Endothelial cell (in vitro differentiated cells): Measurements from ENCODE around the gene GRIA3. TPM values are rescaled to one million over a fixed set of nuclear protein-coding genes. Genes with fewer than 3 reads are reported as not detected.

Experiments
- DNase-seq: peaks from one replicate; pipeline ENCODE4 v3.0.0; 2021; ENCODE audit warnings: low spot score
- H3K27ac Mint-ChIP-seq: one replicate; pipeline ENCODE4 v1.8.0; 2021; ENCODE audit warnings: mixed read lengths, inconsistent platforms; ENCODE audit not compliant: unreplicated experiment
- H3K27me3 Mint-ChIP-seq: one replicate; pipeline ENCODE4 v1.8.0; 2021; ENCODE audit warnings: mild to moderate bottlenecking, moderate library complexity, mixed read lengths, inconsistent platforms; ENCODE audit not compliant: unreplicated experiment
- H3K36me3 Mint-ChIP-seq: one replicate; pipeline ENCODE4 v1.8.0; 2021; ENCODE audit warnings: mild to moderate bottlenecking, low read depth, mixed read lengths, inconsistent platforms; ENCODE audit not compliant: unreplicated experiment
- H3K4me1 Mint-ChIP-seq: one replicate; pipeline ENCODE4 v1.8.0; 2021; ENCODE audit warnings: mild to moderate bottlenecking, mixed read lengths, inconsistent platforms; ENCODE audit not compliant: unreplicated experiment
- H3K4me3 Mint-ChIP-seq: one replicate; pipeline ENCODE4 v1.8.0; 2021; ENCODE audit warnings: mild to moderate bottlenecking, mixed read lengths, inconsistent platforms; ENCODE audit not compliant: unreplicated experiment
- H3K9me3 Mint-ChIP-seq: one replicate; pipeline ENCODE4 v1.8.0; 2021; ENCODE audit warnings: mixed read lengths, inconsistent platforms; ENCODE audit not compliant: unreplicated experiment
- CTCF ChIP-seq: fragments of 200-600 bp; sonication (generic); IDR thresholded peaks from one replicate; pipeline ENCODE4 v1.5.0; 2021; ENCODE audit warnings: antibody characterized with exemption; ENCODE audit not compliant: unreplicated experiment
- total RNA-seq: library from RNA; stranded (reverse); fragmentation: NEBNext Ultra II Directional; extraction: Animal tissue kit (Norgen Biotek cat#: 25700); gene quantifications from one replicate; pipeline ENCODE4 v1.2.1, GENCODE V29; 2021; ENCODE audit not compliant: unreplicated experiment

Gene GRIA3
- total RNA-seq, 1 donor from 2014 or later = 0.51 TPM

- Mint-ChIP-seq H3K4me1 (no peaks in the 10 kb centered on the region), H3K36me3 (no peaks in the 10 kb centered on the region), H3K27ac (no peak overlapping the region), H3K27me3 (no peaks in the 10 kb centered on the region), H3K4me3 (no peak overlapping the region), H3K9me3 (no peaks in the 10 kb centered on the region)
- TF ChIP-seq CTCF = no peak
- no peak for DNase-seq
These were observed 152.6 kb downstream of the GRIA3 start for GRCh38 chrX:123336666-123337065.

DNA sequence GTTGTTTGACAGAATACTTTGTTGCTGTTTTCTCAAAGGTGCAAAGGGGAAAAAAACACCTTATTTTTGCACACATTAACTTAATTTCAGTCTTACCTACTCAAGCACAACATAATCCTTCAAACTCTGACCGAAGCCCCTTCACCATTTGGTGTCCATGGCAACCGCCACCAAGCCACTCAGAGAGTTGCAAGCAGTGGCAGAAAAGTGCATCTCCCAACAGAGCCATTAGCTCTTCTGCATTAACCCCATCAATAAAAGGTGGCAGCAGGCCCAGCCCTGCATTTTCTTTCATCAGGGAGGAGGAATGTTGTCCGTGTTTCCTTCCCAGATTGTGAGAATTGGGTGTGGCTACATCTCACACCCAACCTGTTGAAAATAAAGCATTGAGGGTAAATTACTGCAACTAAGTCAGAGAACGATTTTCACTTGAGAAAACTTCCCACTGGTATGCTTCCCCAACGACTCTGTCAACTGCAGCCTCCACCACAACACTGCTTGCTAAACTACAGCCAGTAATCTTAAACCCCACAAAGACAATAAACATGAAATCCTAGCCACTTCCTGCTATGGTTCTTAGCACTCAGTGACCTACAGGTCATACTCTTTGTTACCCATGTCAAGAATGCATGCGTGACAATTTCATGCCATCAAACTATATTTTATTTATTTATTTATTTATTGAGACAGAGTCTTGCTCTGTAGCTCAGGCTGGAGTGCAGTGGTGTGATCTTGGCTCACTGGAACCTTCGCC, 154.0 kb downstream of the GRIA3 start:
- H3K36me3 Mint-ChIP-seq = no peaks in the 10 kb centered on the region
- DNase-seq = no peak
- no peak overlapping the region for H3K4me3 Mint-ChIP-seq
- no peak overlapping the region for H3K27ac Mint-ChIP-seq
- no peaks in the 10 kb centered on the region for H3K9me3 Mint-ChIP-seq
- no peaks in the 10 kb centered on the region for H3K4me1 Mint-ChIP-seq
- no peak for TF ChIP-seq CTCF
- no peaks in the 10 kb centered on the region for H3K27me3 Mint-ChIP-seq

DNA sequence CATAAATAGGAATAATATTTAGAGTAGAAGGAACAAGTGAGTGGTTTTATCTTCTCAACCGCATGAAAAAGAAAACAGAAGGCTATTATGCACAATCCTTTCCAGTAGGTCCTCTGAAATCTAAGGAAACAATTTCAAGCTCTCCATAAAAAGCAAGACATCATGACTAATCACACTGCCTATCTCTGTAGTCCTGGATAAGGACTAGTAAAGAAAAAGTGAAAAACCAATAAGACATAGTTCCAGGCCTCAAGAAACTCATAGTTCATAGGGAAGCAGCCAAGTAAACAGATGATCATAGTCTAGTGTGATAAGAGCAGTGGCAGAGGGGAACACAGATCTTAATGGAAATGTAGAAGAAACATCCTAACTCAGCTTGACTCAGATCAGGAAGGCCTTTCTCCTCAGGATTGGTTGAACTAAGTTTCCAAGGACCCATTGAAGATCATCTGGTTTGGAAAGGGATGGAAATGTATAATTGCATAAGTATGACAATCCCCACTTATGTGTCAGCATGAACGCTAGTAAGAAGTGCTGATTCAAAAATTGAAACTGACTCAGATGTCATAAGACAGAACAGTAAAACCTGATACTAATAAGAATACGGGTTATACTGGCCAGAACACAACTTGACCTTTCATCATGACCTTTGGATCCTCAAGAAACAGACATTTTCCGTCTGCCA, 155.3 kb downstream of the GRIA3 start:
- Mint-ChIP-seq H3K27ac (no peak overlapping the region), H3K36me3 (no peaks in the 10 kb centered on the region), H3K27me3 (no peaks in the 10 kb centered on the region), H3K4me3 (no peak overlapping the region), H3K9me3 (no peaks in the 10 kb centered on the region), H3K4me1 (no peaks in the 10 kb centered on the region)
- no peak for TF ChIP-seq CTCF
- DNase-seq = no peak

GRCh38 chrX:123340696-123341095, 156.6 kb downstream of the GRIA3 start:
- Mint-ChIP-seq H3K4me3 (no peak overlapping the region), H3K36me3 (no peaks in the 10 kb centered on the region), H3K4me1 (no peaks in the 10 kb centered on the region), H3K27ac (no peak overlapping the region), H3K9me3 (no peaks in the 10 kb centered on the region), H3K27me3 (no peaks in the 10 kb centered on the region)
- DNase-seq = no peak
- no peak for TF ChIP-seq CTCF

- DNase-seq = no peak
- H3K4me1 Mint-ChIP-seq = peaks cover 4% of the 10 kb centered on the region
- H3K36me3 Mint-ChIP-seq = no peaks in the 10 kb centered on the region
- H3K27me3 Mint-ChIP-seq = no peaks in the 10 kb centered on the region
- H3K9me3 Mint-ChIP-seq = no peaks in the 10 kb centered on the region
- TF ChIP-seq CTCF = no peak
- no peak overlapping the region for H3K4me3 Mint-ChIP-seq
- no peak overlapping the region for H3K27ac Mint-ChIP-seq
These were observed 164.4 kb downstream of the GRIA3 start for GRCh38 chrX:123348468-123348867.
